H1 (cell line): ENCODE measurements around the gene CACNA1B. TPM values are rescaled to one million over a fixed set of nuclear protein-coding genes. Genes with fewer than 3 reads are reported as not detected.

ENCODE experiments used
- CTCF ChIA-PET: fragments of 300-600 bp; sonication (Branson Sonifier 250); formaldehyde crosslinking; loops from one replicate; lab custom pipeline; 2021; ENCODE audit not compliant: partially characterized antibody; lab: Charles Lee
- POLR2A ChIA-PET: fragments of 300-600 bp; sonication (Branson Sonifier 250); formaldehyde crosslinking; loops from one replicate; lab custom pipeline; 2021; ENCODE audit warnings: inconsistent platforms; ENCODE audit not compliant: partially characterized antibody; lab: Charles Lee
- DNase-seq, 2 experiments: peaks; one replicate each; pipeline versions ENCODE4 v3.0.0 to v3.0.0-alpha.2; 2010 to 2022; ENCODE audit warnings: low spot score in 2 of 2, low read depth in 1 of 2, mixed read lengths in 1 of 2
- FAIRE-seq: peaks from 2 replicates; lab custom pipeline; 2011; peaks lifted over from hg19 to GRCh38; lab: Jason Lieb, UNC
- H2AFZ ChIP-seq: 2 replicates; pipeline ENCODE4 v1.8.1; 2012; ENCODE audit warnings: low read length, inconsistent platforms
- H2AK5ac ChIP-seq: 2 replicates; pipeline ENCODE4 v1.6.1; 2013; ENCODE audit warnings: low read depth, low read length
- H2BK120ac ChIP-seq: replicated peaks from 2 replicates; pipeline ENCODE3; 2013; ENCODE audit warnings: low read depth, low read length, inconsistent platforms
- H2BK12ac ChIP-seq: 2 replicates; pipeline ENCODE4 v1.6.1; 2013; ENCODE audit warnings: low read depth, low read length
- H2BK15ac ChIP-seq: 2 replicates; pipeline ENCODE4 v1.6.1; 2013; ENCODE audit warnings: low read length
- H2BK20ac ChIP-seq: 2 replicates; pipeline ENCODE4 v1.6.1; 2013; ENCODE audit warnings: low read length
- H2BK5ac ChIP-seq: 2 replicates; pipeline ENCODE4 v1.6.1; 2013; ENCODE audit warnings: low read depth, low read length
- H3K14ac ChIP-seq: 2 replicates; pipeline ENCODE4 v1.6.1; 2013; ENCODE audit warnings: inconsistent platforms; ENCODE audit not compliant: insufficient read length
- H3K18ac ChIP-seq: 2 replicates; pipeline ENCODE4 v1.6.1; 2013; ENCODE audit warnings: low read length; ENCODE audit errors: extremely low read depth
- H3K23ac ChIP-seq: 2 replicates; pipeline ENCODE4 v1.6.1; 2013; ENCODE audit warnings: inconsistent platforms; ENCODE audit not compliant: insufficient read length
- H3K23me2 ChIP-seq: 2 replicates; pipeline ENCODE4 v1.6.1; 2013; ENCODE audit warnings: low read depth, low read length
- H3K27ac ChIP-seq: 2 replicates; pipeline ENCODE4 v1.6.1; 2011; ENCODE audit warnings: low read depth, low read length, inconsistent platforms
- H3K27me3 ChIP-seq, 4 experiments: replicated peaks in 1 of 4; 1 replicate in 1 of 4; 2 replicates in 3 of 4; pipeline versions ENCODE4 v1.6.1 to v1.8.1; 2011 to 2013; ENCODE audit warnings: low read length in 3 of 4, mild to moderate bottlenecking in 3 of 4, inconsistent platforms in 2 of 4, mixed read lengths in 2 of 4, moderate library complexity in 1 of 4; ENCODE audit not compliant: control insufficient read depth in 3 of 4, insufficient read depth in 3 of 4; ENCODE audit errors: extremely low read depth in 1 of 4
- H3K36me3 ChIP-seq, 4 experiments: 2 replicates each; pipeline versions ENCODE4 v1.6.1 to v1.8.1; 2011 to 2013; ENCODE audit warnings: mild to moderate bottlenecking in 4 of 4, low read length in 3 of 4, moderate library complexity in 2 of 4, control low read depth in 1 of 4, inconsistent platforms in 1 of 4; ENCODE audit not compliant: insufficient read depth in 4 of 4, control insufficient read depth in 2 of 4
- H3K4ac ChIP-seq: replicated peaks from 2 replicates; pipeline ENCODE3; 2013; ENCODE audit warnings: low read length, low read depth, mixed read lengths, inconsistent platforms; ENCODE audit not compliant: insufficient read length
- H3K4me1 ChIP-seq, 4 experiments: replicated peaks in 1 of 4; 1 replicate in 1 of 4; 2 replicates in 3 of 4; pipeline versions ENCODE4 v1.6.1 to v1.8.1; 2011 to 2013; ENCODE audit warnings: low read length in 3 of 4, inconsistent platforms in 2 of 4, mixed read lengths in 1 of 4; ENCODE audit not compliant: insufficient read depth in 4 of 4, control insufficient read depth in 3 of 4
- H3K4me2 ChIP-seq, 2 experiments: 2 replicates each; pipeline versions ENCODE4 v1.6.1 to v1.8.1; 2011 to 2013; ENCODE audit warnings: low read depth in 2 of 2, low read length in 2 of 2, control low read depth in 1 of 2, inconsistent platforms in 1 of 2, mild to moderate bottlenecking in 1 of 2; ENCODE audit not compliant: insufficient read depth in 1 of 2
- H3K4me3 ChIP-seq, 4 experiments: fragments of 200-600, 300-600 bp in 1 of 4; sonication (generic), shearing (Covaris generic), sonication (Bioruptor Twin) in 1 of 4; 2 replicates each; pipeline versions ENCODE4 v1.5.1 to v1.8.1; 2011 to 2016; ENCODE audit warnings: low read length in 4 of 4, low read depth in 3 of 4, control low read depth in 2 of 4, inconsistent platforms in 2 of 4, mild to moderate bottlenecking in 2 of 4, mixed read lengths in 1 of 4, moderate library complexity in 1 of 4; ENCODE audit not compliant: insufficient read depth in 2 of 4; ENCODE audit errors: extremely low read depth in 1 of 4
- H3K56ac ChIP-seq: replicated peaks from 2 replicates; pipeline ENCODE3; 2013; ENCODE audit warnings: low read depth, mild to moderate bottlenecking, mixed read lengths, low read length, inconsistent platforms; ENCODE audit not compliant: insufficient read length
- H3K79me1 ChIP-seq: 2 replicates; pipeline ENCODE4 v1.6.1; 2013; ENCODE audit warnings: low read depth, low read length, control low read depth
- H3K79me2 ChIP-seq, 2 experiments: 2 replicates each; pipeline versions ENCODE4 v1.6.1 to v1.8.1; 2012 to 2013; ENCODE audit warnings: low read length in 2 of 2, mild to moderate bottlenecking in 2 of 2, inconsistent platforms in 1 of 2; ENCODE audit not compliant: insufficient read depth in 2 of 2, control insufficient read depth in 1 of 2
- H3K9ac ChIP-seq, 4 experiments: replicated peaks in 1 of 4; 1 replicate in 1 of 4; 2 replicates in 3 of 4; pipeline versions ENCODE4 v1.6.1 to v1.8.1; 2011 to 2013; ENCODE audit warnings: low read depth in 3 of 4, low read length in 3 of 4, control low read depth in 2 of 4, mild to moderate bottlenecking in 2 of 4, moderate library complexity in 2 of 4, inconsistent platforms in 1 of 4; ENCODE audit errors: extremely low read depth in 1 of 4
- H3K9me3 ChIP-seq, 2 experiments: 2 replicates each; pipeline versions ENCODE4 v1.6.1 to v1.8.1; 2012 to 2013; ENCODE audit warnings: mild to moderate bottlenecking in 2 of 2, moderate library complexity in 2 of 2, control low read depth in 1 of 2, inconsistent platforms in 1 of 2, low read depth in 1 of 2, low read length in 1 of 2, mixed read lengths in 1 of 2; ENCODE audit not compliant: insufficient read depth in 2 of 2
- H4K20me1 ChIP-seq, 2 experiments: replicated peaks in 1 of 2; 2 replicates each; pipeline versions ENCODE3 to v1.8.1; 2011 to 2013; ENCODE audit warnings: inconsistent platforms in 2 of 2, low read length in 2 of 2, mild to moderate bottlenecking in 1 of 2; ENCODE audit not compliant: insufficient read depth in 2 of 2, control insufficient read depth in 1 of 2
- H4K5ac ChIP-seq: 2 replicates; pipeline ENCODE4 v1.6.1; 2013; ENCODE audit warnings: low read length, low read depth, mixed read lengths, inconsistent platforms; ENCODE audit not compliant: insufficient read length
- H4K8ac ChIP-seq: 2 replicates; pipeline ENCODE4 v1.8.0; 2013; ENCODE audit warnings: mild to moderate bottlenecking, moderate library complexity, low read length, inconsistent platforms; ENCODE audit not compliant: insufficient read depth; ENCODE audit errors: extremely low read depth
- H4K91ac ChIP-seq: replicated peaks from 2 replicates; pipeline ENCODE3; 2013; ENCODE audit warnings: low read length, mixed read lengths, inconsistent platforms; ENCODE audit not compliant: insufficient read length
- BCL11A ChIP-seq, 2 experiments: IDR thresholded peaks; one replicate each; pipeline ENCODE4 v1.6.1; 2011; ENCODE audit warnings: low read depth in 2 of 2, low read length in 2 of 2, mild to moderate bottlenecking in 2 of 2
- CHD2 ChIP-seq: IDR thresholded peaks from 2 replicates; pipeline ENCODE4 v1.6.1; 2012; ENCODE audit warnings: low read length, improper control_type of control experiment
- EZH2 ChIP-seq: fragments of 200-600 bp; sonication (generic); IDR thresholded peaks from 2 replicates; pipeline ENCODE4 v1.7.1; 2012; ENCODE audit warnings: low read depth, mild to moderate bottlenecking, moderate library complexity, low read length, inconsistent platforms; ENCODE audit not compliant: severe bottlenecking
- KDM5A ChIP-seq: fragments of 200-600 bp; IDR thresholded peaks from 2 replicates; pipeline ENCODE4 v1.7.1; 2012; ENCODE audit warnings: mild to moderate bottlenecking, low read length, inconsistent platforms, mixed read lengths
- MAFK ChIP-seq: IDR thresholded peaks from 2 replicates; pipeline ENCODE4 v1.6.1; 2012; ENCODE audit warnings: low read depth, mild to moderate bottlenecking, improper control_type of control experiment, low read length
- RBBP5 ChIP-seq: IDR thresholded peaks from 2 replicates; pipeline ENCODE4 v1.7.1; 2012; ENCODE audit warnings: low read depth, mild to moderate bottlenecking, inconsistent platforms, low read length, moderate library complexity, borderline replicate concordance
- SP2 ChIP-seq: IDR thresholded peaks from 2 replicates; pipeline ENCODE4 v1.6.1; 2012; ENCODE audit warnings: mild to moderate bottlenecking, low read length, inconsistent platforms
- WGBS, 2 experiments: shearing (Covaris generic) in 1 of 2; methylation state at CpG; one replicate each; pipeline versions ENCODE4 v1.1.6 to v1.1.7; 2013 to 2015; ENCODE audit warnings: low lambda C conversion rate in 2 of 2, mixed read lengths in 2 of 2, inconsistent platforms in 1 of 2, low coverage in 1 of 2, missing lambda C conversion rate in 1 of 2; ENCODE audit not compliant: insufficient replicate concordance in 2 of 2, insufficient coverage in 1 of 2, insufficient read length in 1 of 2; ENCODE audit errors: extremely low coverage in 1 of 2, missing lambda C conversion rate in 1 of 2; 5-methylcytosine and 5-hydroxymethylcytosine counted together
- polyA plus RNA-seq, 7 experiments: library from polyadenylated mRNA; depleted of rRNA in 3 of 7; stranded (reverse) in 5 of 7; unstranded in 2 of 7; fragments of >200 nt in 5 of 7; fragments of 200-250 nt in 2 of 7; gene quantifications; 1 replicate in 5 of 7; 2 replicates in 1 of 7; 4 replicates in 1 of 7; pipeline versions ENCODE4 v1.2.1 to v1.2.3, GENCODE V29; 2011 to 2013; ENCODE audit warnings: missing spikeins in 2 of 7, mixed read lengths in 2 of 7
- total RNA-seq: library from RNA; stranded (reverse); fragmentation: NEBNext Ultra II Directional; extraction: Animal tissue kit (Norgen Biotek cat#: 25700); gene quantifications from 2 replicates; pipeline ENCODE4 v1.2.1, GENCODE V29; 2021
- TF ChIP-seq, protein P1 (sequence below): IDR thresholded peaks from 2 replicates; pipeline ENCODE4 v1.6.1; 2011; ENCODE audit warnings: low read depth, mild to moderate bottlenecking, low read length; ENCODE audit not compliant: insufficient read depth

Gene CACNA1B
- total and polyA plus RNA-seq, 2 of the 8 experiments (the other 6 are each of a cell fraction or from before 2014, with no cell fraction given) = 1.5 to 5.7 TPM

DNA sequence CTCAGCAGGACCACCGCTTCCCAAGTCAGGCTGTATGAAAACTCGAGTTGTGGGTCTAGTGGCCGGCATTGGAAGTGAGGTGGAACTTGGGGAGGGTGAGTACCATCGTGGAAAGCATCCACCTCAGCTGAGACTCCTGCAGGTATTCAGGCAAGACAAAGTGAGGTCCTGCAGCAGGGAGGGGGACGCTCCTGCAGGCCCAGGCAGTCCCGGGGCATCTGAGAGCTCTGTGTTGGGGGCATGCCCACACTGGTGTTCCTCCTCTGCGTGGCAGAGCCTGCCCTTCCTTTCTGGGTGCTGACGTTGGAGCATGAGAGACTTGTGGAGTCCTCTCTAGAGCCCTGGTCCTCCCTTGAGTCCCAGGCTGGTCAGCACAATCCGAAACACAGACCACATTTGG, 187.7 kb downstream of the CACNA1B start:
- H3K14ac ChIP-seq = no peak overlapping the region
- 79% methylated on average over 9 of the region's 9 CpGs; no CpG with 5 or more reads in 1 of the 2 experiments for WGBS, 2 experiments
- FAIRE-seq = no peak
- no peak overlapping the region for H3K4me3 ChIP-seq
- H3K4me2 ChIP-seq = no peak overlapping the region
- peaks cover 0 to 14% (median 9%) of the 10 kb centered on the region in 4 experiments; a peak in 5 of 7 replicates for H3K4me1 ChIP-seq
- H4K20me1 ChIP-seq = no peaks in the 10 kb centered on the region
- ChIA-PET CTCF (interaction anchor here (0.6 to 2.6 kb wide), 6 partner anchors 11 to 141 kb away, joined by 3 to 9 read pairs (median 6); no protein-coding TSS in a partner anchor), POLR2A (no interaction called here)
- H3K18ac ChIP-seq = no peak overlapping the region
- H2BK5ac ChIP-seq = no peak overlapping the region
- H4K5ac ChIP-seq = no peak overlapping the region
- H3K79me1 ChIP-seq = no peaks in the 10 kb centered on the region
- no peaks in the 10 kb centered on the region for H3K79me2 ChIP-seq
- no peaks in the 10 kb centered on the region for H3K23me2 ChIP-seq
- peaks cover 40 to 79% of the 10 kb centered on the region in 2 experiments; a peak in 3 of 4 replicates for H3K9me3 ChIP-seq
- H4K91ac ChIP-seq = no peak overlapping the region
- no peak overlapping the region for H2BK15ac ChIP-seq
- H3K27ac ChIP-seq = no peak overlapping the region
- H2AK5ac ChIP-seq = no peak overlapping the region
- H2BK20ac ChIP-seq = no peak overlapping the region
- H3K56ac ChIP-seq = no peak overlapping the region
- no peak for TF ChIP-seq MAFK
- TF ChIP-seq RBBP5 = no peak
- no peak for TF ChIP-seq BCL11A (IDR thresholded peaks at IDR 0.05; ENCODE audit: low read depth in 2 of 2, low read length in 2 of 2)
- no peak for TF ChIP-seq SP2
- no peak for TF ChIP-seq KDM5A
- TF ChIP-seq EZH2 = no peak
- TF ChIP-seq, protein P1, sequence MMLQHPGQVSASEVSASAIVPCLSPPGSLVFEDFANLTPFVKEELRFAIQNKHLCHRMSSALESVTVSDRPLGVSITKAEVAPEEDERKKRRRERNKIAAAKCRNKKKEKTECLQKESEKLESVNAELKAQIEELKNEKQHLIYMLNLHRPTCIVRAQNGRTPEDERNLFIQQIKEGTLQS = no peak
- no peak for TF ChIP-seq CHD2
- H3K9ac ChIP-seq = no peak overlapping the region
- no peak overlapping the region for H2BK12ac ChIP-seq
- no peak overlapping the region for H3K4ac ChIP-seq
- no peak for DNase-seq
- no peaks in the 10 kb centered on the region for H3K27me3 ChIP-seq
- H3K36me3 ChIP-seq = no peaks in the 10 kb centered on the region
- H3K23ac ChIP-seq = no peak overlapping the region
- no peak overlapping the region for H2BK120ac ChIP-seq
- H4K8ac ChIP-seq = no peak overlapping the region
- no peak overlapping the region for H2AFZ ChIP-seq
